H9 (cell line): ENCODE data around the gene ARHGEF10L. TPM values are rescaled to one million over a fixed set of nuclear protein-coding genes. Genes with fewer than 3 reads are reported as not detected.
A peak's percentile ranks its signal among the peaks of the same experiment; 100 is the strongest.

Source experiments
- DNase-seq: peaks from one replicate; pipeline ENCODE4 v3.0.0-alpha.2; 2017
- H2AFZ ChIP-seq: one replicate; pipeline ENCODE4 v1.6.1; 2013; ENCODE audit warnings: mild to moderate bottlenecking, low read length, control low read depth, moderate library complexity
- H2AK5ac ChIP-seq: 2 replicates; pipeline ENCODE4 v1.6.1; 2013; ENCODE audit warnings: low read length, control low read depth, mixed read lengths; ENCODE audit not compliant: insufficient read length
- H2BK120ac ChIP-seq: one replicate; pipeline ENCODE4 v1.6.1; 2013; ENCODE audit warnings: low read depth, mild to moderate bottlenecking, low read length, control low read depth, inconsistent platforms; ENCODE audit not compliant: poor library complexity, severe bottlenecking
- H2BK12ac ChIP-seq: 2 replicates; pipeline ENCODE4 v1.6.1; 2013; ENCODE audit warnings: low read length, control low read depth, mixed read lengths, low read depth; ENCODE audit not compliant: insufficient read length
- H2BK15ac ChIP-seq: 2 replicates; pipeline ENCODE4 v1.6.1; 2013; ENCODE audit warnings: low read depth, low read length, control low read depth
- H2BK20ac ChIP-seq: one replicate; pipeline ENCODE4 v1.6.1; 2013; ENCODE audit warnings: low read depth, mild to moderate bottlenecking, low read length, control low read depth, inconsistent platforms; ENCODE audit not compliant: poor library complexity, severe bottlenecking
- H2BK5ac ChIP-seq: 2 replicates; pipeline ENCODE4 v1.6.1; 2013; ENCODE audit warnings: low read length, control low read depth, mixed read lengths; ENCODE audit not compliant: insufficient read length
- H3K14ac ChIP-seq: 2 replicates; pipeline ENCODE4 v1.6.1; 2013; ENCODE audit warnings: low read length, control low read depth; ENCODE audit not compliant: insufficient read depth
- H3K18ac ChIP-seq: 2 replicates; pipeline ENCODE4 v1.6.1; 2013; ENCODE audit warnings: low read depth, mild to moderate bottlenecking, mixed read lengths, low read length, control low read depth; ENCODE audit not compliant: insufficient read length
- H3K23ac ChIP-seq: 2 replicates; pipeline ENCODE4 v1.6.1; 2013; ENCODE audit warnings: low read length, control low read depth, mixed read lengths, low read depth; ENCODE audit not compliant: insufficient read length
- H3K23me2 ChIP-seq: 2 replicates; pipeline ENCODE4 v1.6.1; 2013; ENCODE audit warnings: low read depth, mild to moderate bottlenecking, mixed read lengths, low read length, control low read depth; ENCODE audit not compliant: insufficient read length, poor library complexity, severe bottlenecking
- H3K27ac ChIP-seq: 2 replicates; pipeline ENCODE4 v1.5.1; 2013; ENCODE audit warnings: low read length, control low read depth, mixed read lengths, low read depth; ENCODE audit not compliant: insufficient read length
- H3K27me3 ChIP-seq: 2 replicates; pipeline ENCODE4 v1.6.1; 2013; ENCODE audit warnings: low read length, control low read depth, inconsistent platforms; ENCODE audit not compliant: insufficient read depth
- H3K4ac ChIP-seq: 2 replicates; pipeline ENCODE4 v1.6.1; 2013; ENCODE audit warnings: low read depth, mild to moderate bottlenecking, control low read depth, inconsistent platforms, low read length, moderate library complexity
- H3K4me1 ChIP-seq: 2 replicates; pipeline ENCODE4 v1.6.1; 2013; ENCODE audit warnings: low read length, control low read depth, inconsistent platforms; ENCODE audit not compliant: insufficient read depth
- H3K4me2 ChIP-seq: 2 replicates; pipeline ENCODE4 v1.6.1; 2013; ENCODE audit warnings: low read length, control low read depth, mixed read lengths; ENCODE audit not compliant: insufficient read length, insufficient read depth
- H3K56ac ChIP-seq: 2 replicates; pipeline ENCODE4 v1.6.1; 2013; ENCODE audit warnings: low read depth, mild to moderate bottlenecking, mixed read lengths, low read length, control low read depth; ENCODE audit not compliant: insufficient read length
- H3K79me1 ChIP-seq: 2 replicates; pipeline ENCODE4 v1.6.1; 2013; ENCODE audit warnings: low read depth, mild to moderate bottlenecking, moderate library complexity, low read length, control low read depth, inconsistent platforms; ENCODE audit not compliant: insufficient read depth, poor library complexity, severe bottlenecking
- H3K79me2 ChIP-seq: 2 replicates; pipeline ENCODE4 v1.6.1; 2013; ENCODE audit warnings: low read length, control low read depth, inconsistent platforms; ENCODE audit not compliant: insufficient read depth
- H3K9ac ChIP-seq: 2 replicates; pipeline ENCODE4 v1.6.1; 2013; ENCODE audit warnings: low read length, control low read depth, mixed read lengths; ENCODE audit not compliant: insufficient read length; ENCODE audit errors: extremely low read depth
- H3K9me3 ChIP-seq: one replicate; pipeline ENCODE4 v1.6.1; 2013; ENCODE audit warnings: low read depth, low read length, inconsistent platforms; ENCODE audit not compliant: control insufficient read depth
- H3T11ph ChIP-seq: one replicate; pipeline ENCODE4 v1.6.1; 2013; ENCODE audit warnings: mild to moderate bottlenecking, low read length, control low read depth, inconsistent platforms
- H4K20me1 ChIP-seq: one replicate; pipeline ENCODE4 v1.6.1; 2013; ENCODE audit not compliant: control insufficient read depth, insufficient read length, insufficient read depth
- H4K5ac ChIP-seq: 2 replicates; pipeline ENCODE4 v1.6.1; 2013; ENCODE audit warnings: low read depth, mild to moderate bottlenecking, mixed read lengths, low read length, control low read depth; ENCODE audit not compliant: insufficient read length
- H4K8ac ChIP-seq: replicated peaks from 2 replicates; pipeline ENCODE4 v1.6.1; 2013; ENCODE audit warnings: low read length, control low read depth, mixed read lengths, low read depth; ENCODE audit not compliant: insufficient read length
- H4K91ac ChIP-seq: 2 replicates; pipeline ENCODE4 v1.6.1; 2013; ENCODE audit warnings: low read depth, mild to moderate bottlenecking, moderate library complexity, mixed read lengths, low read length, control low read depth; ENCODE audit not compliant: insufficient read length
- H3K27ac Mint-ChIP-seq, 3 experiments: 2 replicates in 2 of 3; 3 replicates in 1 of 3; pipeline ENCODE4 v1.8.0; 2020 to 2021; ENCODE audit warnings: mixed read lengths in 3 of 3, mild to moderate bottlenecking in 1 of 3, moderate library complexity in 1 of 3
- H3K27me3 Mint-ChIP-seq: 2 replicates; pipeline ENCODE4 v1.8.0; 2021; ENCODE audit warnings: low read depth, mild to moderate bottlenecking, moderate library complexity, mixed read lengths
- H3K36me3 Mint-ChIP-seq, 3 experiments: 2 replicates in 2 of 3; 3 replicates in 1 of 3; pipeline ENCODE4 v1.8.0; 2020 to 2021; ENCODE audit warnings: low read depth in 3 of 3, mixed read lengths in 3 of 3; ENCODE audit not compliant: insufficient read depth in 1 of 3
- H3K4me1 Mint-ChIP-seq, 2 experiments: 2 replicates each; pipeline ENCODE4 v1.8.0; 2020; ENCODE audit warnings: mixed read lengths in 2 of 2
- H3K4me3 Mint-ChIP-seq, 2 experiments: 2 replicates in 1 of 2; 3 replicates in 1 of 2; pipeline ENCODE4 v1.8.0; 2020 to 2021; ENCODE audit warnings: mild to moderate bottlenecking in 2 of 2, mixed read lengths in 2 of 2, moderate library complexity in 1 of 2
- H3K9me3 Mint-ChIP-seq, 2 experiments: 2 replicates in 1 of 2; 3 replicates in 1 of 2; pipeline ENCODE4 v1.8.0; 2020; ENCODE audit warnings: mild to moderate bottlenecking in 2 of 2, mixed read lengths in 2 of 2, moderate library complexity in 1 of 2
- CTCF ChIP-seq: fragments of 200-600 bp; sonication (generic); conservative IDR thresholded peaks from 3 replicates; pipeline ENCODE4 v1.8.0; 2021; ENCODE audit warnings: antibody characterized with exemption, mild to moderate bottlenecking
- WGBS: extraction: QIAGEN DNeasy Blood & Tissue Kit; methylation state at CpG from one replicate; pipeline ENCODE4 v1.1.7; 2013; ENCODE audit warnings: missing lambda C conversion rate, low lambda C conversion rate, mixed read lengths; ENCODE audit not compliant: insufficient read length; ENCODE audit errors: extremely low coverage; 5-methylcytosine and 5-hydroxymethylcytosine counted together
- total RNA-seq: library from RNA; stranded (reverse); gene quantifications from 2 replicates; pipeline ENCODE4 v1.2.1, GENCODE V29; 2021

Gene ARHGEF10L
- total RNA-seq, 1 experiment from 2014 or later: 20.2 TPM

- H3K9me3 ChIP-seq: no peaks in the 10 kb centered on the region
- H3K4ac ChIP-seq: no peak overlapping the region
- Mint-ChIP-seq H3K4me3 (no peak overlapping the region), H3K27ac (peak overlapping the region in 1 of 3 experiments; percentile 29; a peak in 1 of 7 replicates), H3K9me3 (no peaks in the 10 kb centered on the region), H3K27me3 (no peaks in the 10 kb centered on the region; the same call in 1 of the 2 replicates), H3K4me1 (peaks cover 2 to 6% of the 10 kb centered on the region in 2 experiments; a peak in 2 of 4 replicates), H3K36me3 (peaks cover 0 to 61% (median 40%) of the 10 kb centered on the region in 3 experiments)
- DNase-seq: peak; percentile 81
- no peak overlapping the region for H3K14ac ChIP-seq
- H4K8ac ChIP-seq: no peak overlapping the region
- H3T11ph ChIP-seq: no peak overlapping the region
- H2BK15ac ChIP-seq: no peak overlapping the region
- H2BK5ac ChIP-seq: no peak overlapping the region
- no peak overlapping the region for H4K91ac ChIP-seq
- no peak overlapping the region for H2AFZ ChIP-seq
- no peaks in the 10 kb centered on the region for H3K79me1 ChIP-seq
- H3K4me1 ChIP-seq: no peaks in the 10 kb centered on the region
- H3K23ac ChIP-seq: no peak overlapping the region
- no peak overlapping the region for H3K27ac ChIP-seq
- H3K18ac ChIP-seq: no peak overlapping the region
- H2AK5ac ChIP-seq: no peak overlapping the region
- no peaks in the 10 kb centered on the region for H3K79me2 ChIP-seq
- H4K20me1 ChIP-seq: peaks cover 2% of the 10 kb centered on the region
- no peak overlapping the region for H4K5ac ChIP-seq
- H3K9ac ChIP-seq: no peak overlapping the region
- peak; percentile 82 for TF ChIP-seq CTCF
- no peak overlapping the region for H3K56ac ChIP-seq
- no CpG with 5 or more reads among the region's 11 CpGs for WGBS
- H2BK12ac ChIP-seq: no peak overlapping the region
- H2BK20ac ChIP-seq: no peak overlapping the region
- no peaks in the 10 kb centered on the region for H3K23me2 ChIP-seq
- no peak overlapping the region for H2BK120ac ChIP-seq
- H3K27me3 ChIP-seq: no peaks in the 10 kb centered on the region
- no peak overlapping the region for H3K4me2 ChIP-seq
Observed at GRCh38 chr1:17629460-17629859, 90.0 kb downstream of the ARHGEF10L start.
